GM18870 (cell line): ENCODE measurements around the gene CLIC5.

ENCODE experiments used
- ATAC-seq: cut with Tn5 transposase; IDR thresholded peaks from one replicate; pipeline ENCODE4 v1.9.1; 2021; ENCODE audit warnings: moderate library complexity; ENCODE audit not compliant: unreplicated experiment

The CLIC5 gene

GRCh38 chr6:46036911-46037310 is 21.3 kb upstream of the CLIC5 start:
- ATAC-seq = no peak

- no peak for ATAC-seq
These were observed 19.6 kb upstream of the CLIC5 start for GRCh38 chr6:46035242-46035641.

GRCh38 chr6:46032110-46032998 is 16.7 kb upstream of the CLIC5 start:
- ATAC-seq = no peak

- ATAC-seq = no peak
These were observed 13.9 kb upstream of the CLIC5 start for GRCh38 chr6:46029602-46030001.

- no peak for ATAC-seq
These were observed 10.6 kb upstream of the CLIC5 start for GRCh38 chr6:46026307-46026706.

- no peak for ATAC-seq
These were observed 9.9 kb upstream of the CLIC5 start for GRCh38 chr6:46025573-46025972.

- no peak for ATAC-seq
These were observed 8.6 kb upstream of the CLIC5 start for GRCh38 chr6:46024124-46024769.

- no peak for ATAC-seq
These were observed 7.7 kb upstream of the CLIC5 start for GRCh38 chr6:46023216-46023915.

- ATAC-seq = no peak
These were observed 6.7 kb upstream of the CLIC5 start for GRCh38 chr6:46022106-46022948.

GRCh38 chr6:46017726-46018125 is 2.1 kb upstream of the CLIC5 start:
- no peak for ATAC-seq

- no peak for ATAC-seq
These were observed 476 bp upstream of the CLIC5 start for GRCh38 chr6:46016063-46016608.

- ATAC-seq = no peak
These were observed 1.0 kb downstream of the CLIC5 start for GRCh38 chr6:46014511-46015118.

- ATAC-seq = no peak
These were observed 1.6 kb downstream of the CLIC5 start for GRCh38 chr6:46014046-46014445.

- ATAC-seq = no peak
These were observed 2.0 kb downstream of the CLIC5 start for GRCh38 chr6:46013639-46014038.

- ATAC-seq = no peak
These were observed 2.8 kb downstream of the CLIC5 start for GRCh38 chr6:46012834-46013233.

- peak; percentile 98 for ATAC-seq
These were observed 4.2 kb downstream of the CLIC5 start for GRCh38 chr6:46011188-46012085.

GRCh38 chr6:46010771-46011170 is 4.9 kb downstream of the CLIC5 start:
- ATAC-seq = no peak

GRCh38 chr6:46010270-46010669 is 5.4 kb downstream of the CLIC5 start:
- no peak for ATAC-seq

GRCh38 chr6:46002264-46002663 is 13.4 kb downstream of the CLIC5 start:
- no peak for ATAC-seq
